22Rv1 (cell line): ENCODE data around the gene YAP1.

Source experiments
- H3K27ac ChIP-seq: fragments of 450-650 bp; 2 replicates; pipeline ENCODE4 v1.5.1; 2017
- CTCF ChIP-seq: fragments of 450-650 bp; IDR thresholded peaks from 2 replicates; pipeline ENCODE4 v1.5.1; 2017; ENCODE audit warnings: mild to moderate bottlenecking
- ZFX ChIP-seq: fragments of 450-650 bp; IDR thresholded peaks from 2 replicates; pipeline ENCODE4 v1.6.1; 2017; ENCODE audit warnings: antibody characterized with exemption, borderline replicate concordance

The YAP1 gene

DNA sequence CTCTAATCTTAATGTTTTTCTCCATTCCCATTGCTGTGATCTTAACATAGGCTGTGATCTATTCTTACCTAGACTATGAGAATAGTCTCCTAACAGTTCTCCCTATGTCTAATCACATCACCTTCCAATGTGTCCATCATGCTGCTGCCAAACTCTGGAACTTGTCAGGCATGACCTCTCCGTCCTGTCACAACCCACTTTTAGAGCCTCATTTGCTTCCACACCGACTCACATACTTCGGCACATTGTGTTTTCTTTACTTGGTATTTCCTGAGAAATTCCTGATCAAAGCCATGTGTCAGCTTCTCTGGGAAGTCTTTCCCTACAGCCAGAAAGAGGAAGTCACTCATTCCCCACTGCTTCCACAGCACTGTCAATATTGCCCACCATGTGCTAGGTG lies 166.5 kb downstream of the YAP1 start:
- TF ChIP-seq ZFX (no peak), CTCF (no peak)
- no peak overlapping the region for H3K27ac ChIP-seq

- H3K27ac ChIP-seq: no peak overlapping the region
- no peak for TF ChIP-seq CTCF
- no peak for TF ChIP-seq ZFX
Observed at GRCh38 chr11:102279641-102280170, 169.5 kb downstream of the YAP1 start.

DNA sequence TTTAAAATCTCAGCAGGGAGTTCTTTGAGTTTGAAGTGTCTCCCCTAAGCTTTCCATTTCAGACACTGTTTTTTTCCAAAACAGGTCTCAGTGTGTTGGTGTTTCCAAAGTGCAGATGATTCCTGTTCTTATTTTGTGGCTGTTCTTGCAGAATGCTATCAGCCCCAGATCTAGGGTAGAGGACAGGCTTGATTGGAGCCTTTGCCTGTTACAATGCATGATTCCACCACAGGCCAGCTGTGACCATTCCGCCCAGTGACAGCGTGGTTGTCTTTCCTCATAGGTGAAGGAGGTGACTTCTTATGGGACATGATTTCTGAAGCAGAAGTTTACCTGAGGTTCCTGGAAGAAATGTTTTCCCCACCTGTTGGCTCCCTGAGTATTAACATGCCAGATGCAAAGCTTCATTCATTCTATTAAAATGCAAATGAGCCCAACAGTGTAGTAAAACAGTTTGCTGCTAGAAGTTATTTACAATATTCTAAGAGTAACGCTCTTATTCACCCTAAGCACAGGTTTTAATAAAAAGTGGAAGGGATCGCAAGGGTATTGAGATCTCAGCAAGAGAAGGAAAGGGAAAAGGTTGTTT lies 170.1 kb downstream of the YAP1 start:
- TF ChIP-seq CTCF (no peak), ZFX (no peak)
- H3K27ac ChIP-seq: no peak overlapping the region
